ENCODE data around the gene POLK.

The POLK gene

DNA sequence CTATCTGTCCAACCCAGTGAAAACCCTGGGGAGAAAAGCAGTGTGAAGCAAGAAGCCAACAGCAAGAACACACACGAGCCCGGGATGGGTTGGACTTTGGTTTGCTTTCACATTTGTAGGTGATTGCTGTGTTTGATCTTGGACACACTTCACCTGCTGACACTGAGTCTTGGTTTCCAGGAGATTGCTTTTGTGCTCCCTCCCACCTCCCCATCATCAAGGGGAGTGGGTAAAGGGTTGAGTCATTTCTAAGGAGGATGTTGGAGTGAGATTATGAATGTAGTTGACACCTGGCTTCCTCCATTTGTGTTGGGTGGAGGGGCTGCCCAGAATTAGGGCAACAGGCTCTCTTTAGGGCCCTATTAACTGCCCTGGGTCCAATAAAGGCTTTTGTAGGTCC is 137.0 kb downstream of the POLK start:
- no peak for DNase-seq (ENCODE audit: low read depth in 2 of 2)
